ENCODE results near the gene ZNF821.
"Not testable (repeated sequence)": the region's sequence is repeated elsewhere in the genome, so short reads cannot be mapped to it uniquely, and the experiment has no call there.

Gene ZNF821, protein sequence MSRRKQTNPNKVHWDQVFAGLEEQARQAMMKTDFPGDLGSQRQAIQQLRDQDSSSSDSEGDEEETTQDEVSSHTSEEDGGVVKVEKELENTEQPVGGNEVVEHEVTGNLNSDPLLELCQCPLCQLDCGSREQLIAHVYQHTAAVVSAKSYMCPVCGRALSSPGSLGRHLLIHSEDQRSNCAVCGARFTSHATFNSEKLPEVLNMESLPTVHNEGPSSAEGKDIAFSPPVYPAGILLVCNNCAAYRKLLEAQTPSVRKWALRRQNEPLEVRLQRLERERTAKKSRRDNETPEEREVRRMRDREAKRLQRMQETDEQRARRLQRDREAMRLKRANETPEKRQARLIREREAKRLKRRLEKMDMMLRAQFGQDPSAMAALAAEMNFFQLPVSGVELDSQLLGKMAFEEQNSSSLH

DNA sequence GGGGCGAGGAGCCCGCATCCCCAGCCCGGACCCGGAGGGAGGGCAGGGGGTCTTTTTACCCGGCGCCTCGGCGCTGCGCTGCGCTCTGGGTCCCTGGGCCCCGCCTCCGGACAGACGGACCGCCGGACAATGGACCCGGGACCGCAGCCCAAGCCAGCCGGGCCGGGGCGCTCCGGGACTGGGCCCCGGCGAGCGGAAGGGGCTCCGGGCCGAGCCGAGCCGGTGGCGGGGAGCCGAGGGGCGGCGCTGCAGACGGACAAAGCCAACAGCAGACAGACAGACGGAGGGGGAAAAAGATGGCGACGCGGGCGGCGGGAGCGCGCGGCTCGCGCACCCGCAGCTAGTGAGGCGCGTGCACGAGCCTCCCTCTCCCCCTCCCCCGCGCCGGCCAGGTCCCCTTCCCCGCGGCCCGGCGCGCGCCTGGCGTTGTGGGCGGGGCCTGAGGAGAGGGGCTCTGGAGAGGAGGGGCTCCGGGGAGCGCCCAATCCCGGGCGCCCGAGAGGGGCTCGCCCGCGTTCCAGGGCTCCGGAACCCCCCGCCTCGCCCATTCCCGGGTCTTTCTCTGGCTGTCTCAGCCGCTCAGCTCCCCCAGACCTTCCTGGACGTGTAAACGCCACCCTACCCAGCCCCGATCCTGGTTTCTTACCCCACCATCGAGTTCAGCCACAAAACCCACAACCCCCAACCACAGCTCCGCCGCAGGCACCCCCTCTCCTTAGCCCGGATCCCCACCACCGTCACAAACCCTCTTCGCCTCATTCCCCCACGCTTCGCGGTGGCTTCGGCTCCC lies at the start of gene ZNF821:
Gene ZNF821 (minus strand): TSS at position 334 of the 790 bp plus-strand sequence. CDS start 4,236 bp downstream, outside the sequence.
- in situ Hi-C loops (cut with MboI; ENCODE audit: low sequenced_read_pairs), result no loop called here

GRCh38 chr16:71933017-71933416 lies 49.0 kb upstream of the ZNF821 start:
- in situ Hi-C loops (cut with MboI; ENCODE audit: low sequenced_read_pairs), result no loop called here

GRCh38 chr16:71931599-71931998 lies 47.6 kb upstream of the ZNF821 start:
- in situ Hi-C loops (cut with MboI; ENCODE audit: low sequenced_read_pairs), result no loop called here

- in situ Hi-C loops (cut with MboI; ENCODE audit: low sequenced_read_pairs), result no loop called here
Measured at GRCh38 chr16:71931001-71931400, 47.0 kb upstream of the ZNF821 start.

DNA sequence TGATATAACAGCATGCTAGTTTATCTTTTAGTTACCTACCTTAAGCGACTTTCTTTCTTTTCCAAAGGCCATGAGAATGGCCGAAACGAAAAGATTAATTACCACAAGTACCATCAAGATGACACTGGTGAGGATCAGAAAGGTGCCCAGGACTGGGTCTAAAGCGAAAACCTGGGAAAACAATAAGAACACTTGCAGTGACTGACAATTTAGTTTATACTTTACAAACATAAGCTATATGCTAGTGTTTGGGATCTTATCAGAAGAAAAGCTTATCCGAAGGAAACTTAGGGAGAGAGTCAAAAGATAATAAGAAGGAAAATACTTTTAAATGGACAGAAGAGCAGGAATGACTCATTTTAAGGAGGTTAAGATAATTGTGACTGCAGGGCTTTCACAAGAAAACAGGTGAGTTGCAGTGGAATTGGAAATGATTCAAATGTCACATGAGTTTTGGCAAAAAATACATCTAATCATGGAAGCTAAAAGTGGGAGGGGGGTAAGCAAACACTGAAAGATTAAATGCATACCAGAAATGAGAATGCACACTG lies 46.1 kb upstream of the ZNF821 start:
- in situ Hi-C loops (cut with MboI; ENCODE audit: low sequenced_read_pairs), result no loop called here

DNA sequence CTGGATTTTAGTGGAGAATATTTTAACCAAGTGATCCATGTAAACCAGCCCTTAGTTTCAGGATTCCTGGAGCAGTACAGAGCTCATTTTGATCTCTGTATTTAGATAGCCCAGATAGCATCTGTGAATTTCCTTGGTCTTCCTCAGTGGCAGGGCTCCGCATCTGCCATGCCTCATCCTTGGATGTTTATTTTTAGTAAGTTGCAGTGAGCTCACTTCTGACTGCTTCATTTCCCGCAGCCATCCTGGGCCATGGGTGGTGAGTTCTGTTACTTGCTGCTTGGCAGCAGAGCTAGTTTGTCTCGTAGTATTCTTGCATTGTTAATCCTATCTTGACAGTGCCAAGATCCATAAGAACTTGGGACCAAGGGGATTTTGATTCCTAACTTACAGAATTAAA lies 45.1 kb upstream of the ZNF821 start:
- in situ Hi-C loops (cut with MboI; ENCODE audit: low sequenced_read_pairs), result no loop called here

- in situ Hi-C loops (cut with MboI; ENCODE audit: low sequenced_read_pairs), result no loop called here
Measured at GRCh38 chr16:71927787-71928186, 43.8 kb upstream of the ZNF821 start.

GRCh38 chr16:71927383-71927782 lies 43.4 kb upstream of the ZNF821 start:
- in situ Hi-C loops (cut with MboI; ENCODE audit: low sequenced_read_pairs), result no loop called here

DNA sequence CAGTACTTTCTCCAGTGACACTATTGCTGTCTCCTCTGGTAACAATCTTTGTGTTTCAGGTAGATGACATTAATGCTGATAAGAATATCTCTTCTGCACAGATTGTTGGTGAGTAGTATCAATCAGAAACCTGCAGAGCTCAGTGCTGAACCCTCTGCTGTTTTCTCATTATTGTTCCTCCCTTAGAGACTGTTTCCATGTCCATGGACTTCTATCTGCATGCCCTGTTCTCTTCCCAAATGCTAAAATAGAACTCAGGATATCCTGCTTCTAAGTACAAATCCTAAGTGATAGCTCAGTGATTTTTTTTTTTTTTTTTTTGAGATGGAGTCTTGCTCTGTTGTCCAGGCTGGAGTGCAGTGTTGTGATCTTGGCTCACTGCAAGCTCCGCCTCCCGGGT lies 40.7 kb upstream of the ZNF821 start:
- in situ Hi-C loops (cut with MboI; ENCODE audit: low sequenced_read_pairs), result no loop called here

DNA sequence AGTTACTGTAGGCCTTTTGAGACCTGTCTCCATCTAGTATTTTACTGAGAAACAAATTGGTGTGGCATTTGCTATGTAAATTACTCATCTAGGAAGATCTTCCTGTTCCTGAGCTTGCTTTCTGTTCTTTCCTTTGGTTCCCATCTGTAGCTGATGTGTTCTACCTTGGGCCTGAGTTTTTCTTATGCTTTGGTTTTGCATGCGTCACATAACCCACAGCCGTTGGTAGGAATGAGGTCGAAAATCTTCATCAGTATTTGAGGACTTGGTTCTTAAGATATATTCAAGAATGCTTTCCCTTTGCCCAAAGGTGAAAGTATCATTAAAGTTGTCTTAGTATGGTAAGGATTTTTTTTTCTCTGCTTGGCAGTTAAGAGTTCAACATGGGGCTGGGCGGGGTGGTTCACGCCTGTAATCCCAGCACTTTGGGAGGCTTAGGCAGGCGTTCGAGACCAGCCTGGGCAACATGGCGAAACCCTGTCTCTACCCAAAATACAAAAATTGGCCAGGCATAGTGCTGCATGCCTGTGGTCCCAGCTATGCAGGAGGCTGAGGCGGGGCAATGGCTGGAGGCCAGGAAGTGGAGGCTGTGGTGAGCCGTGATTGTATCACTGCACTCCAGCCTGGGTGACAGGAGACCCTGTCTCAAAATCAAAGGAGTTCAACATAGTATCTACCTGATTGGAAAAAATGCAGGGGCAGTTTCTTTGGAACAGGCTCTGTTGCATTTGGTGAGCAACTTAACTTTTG lies 40.1 kb upstream of the ZNF821 start:
- in situ Hi-C loops (cut with MboI; ENCODE audit: low sequenced_read_pairs), result no loop called here

DNA sequence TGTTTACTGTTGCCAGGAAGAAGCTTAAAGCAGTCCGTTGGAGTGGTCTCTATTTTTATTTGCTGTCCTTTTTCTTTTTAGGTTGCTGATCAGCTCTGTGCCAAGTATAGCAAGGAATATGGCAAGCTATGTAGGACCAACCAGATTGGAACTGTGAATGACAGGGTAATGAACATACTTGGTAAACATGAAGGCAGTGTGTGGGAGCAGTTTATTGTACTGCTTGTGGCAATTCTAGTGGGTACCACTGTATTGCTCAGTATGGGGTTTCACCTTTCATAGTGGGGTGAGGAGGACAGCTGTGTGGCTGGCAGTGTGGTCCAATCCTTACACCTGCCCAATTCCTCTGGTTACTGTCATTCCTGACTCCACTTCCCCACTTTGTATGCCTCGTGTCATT lies 36.7 kb upstream of the ZNF821 start:
- in situ Hi-C loops (cut with MboI; ENCODE audit: low sequenced_read_pairs), result no loop called here

GRCh38 chr16:71919035-71919434 lies 35.1 kb upstream of the ZNF821 start:
- in situ Hi-C loops (cut with MboI; ENCODE audit: low sequenced_read_pairs), result no loop called here

- in situ Hi-C loops (cut with MboI; ENCODE audit: low sequenced_read_pairs), result no loop called here
Measured at GRCh38 chr16:71917900-71918299, 33.9 kb upstream of the ZNF821 start.

DNA sequence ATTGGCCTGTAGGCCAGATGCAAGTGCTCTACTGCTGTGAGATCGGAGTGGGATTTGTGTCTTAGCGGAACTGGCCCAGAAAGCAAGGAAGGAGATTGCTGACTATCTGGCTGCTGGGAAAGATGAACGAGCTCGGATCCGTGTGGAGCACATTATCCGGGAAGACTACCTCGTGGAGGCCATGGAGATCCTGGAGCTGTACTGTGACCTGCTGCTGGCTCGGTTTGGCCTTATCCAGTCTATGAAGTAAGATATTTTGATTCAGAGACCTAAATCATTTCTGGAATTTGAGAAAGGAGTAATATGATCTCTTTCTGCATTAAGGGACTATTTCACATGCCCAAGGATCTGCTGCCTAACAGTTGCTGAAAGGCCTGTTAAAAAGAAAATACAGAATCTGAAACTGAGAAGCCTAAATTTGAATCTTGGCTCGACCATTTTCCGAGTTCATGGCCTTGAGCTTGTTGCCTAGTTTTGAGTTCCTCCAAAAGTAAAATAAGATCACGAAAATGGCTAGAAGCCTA lies 32.5 kb upstream of the ZNF821 start:
- in situ Hi-C loops (cut with MboI; ENCODE audit: low sequenced_read_pairs), result no loop called here

GRCh38 chr16:71915350-71915749 lies 31.4 kb upstream of the ZNF821 start:
- in situ Hi-C loops (cut with MboI; ENCODE audit: low sequenced_read_pairs), result no loop called here

DNA sequence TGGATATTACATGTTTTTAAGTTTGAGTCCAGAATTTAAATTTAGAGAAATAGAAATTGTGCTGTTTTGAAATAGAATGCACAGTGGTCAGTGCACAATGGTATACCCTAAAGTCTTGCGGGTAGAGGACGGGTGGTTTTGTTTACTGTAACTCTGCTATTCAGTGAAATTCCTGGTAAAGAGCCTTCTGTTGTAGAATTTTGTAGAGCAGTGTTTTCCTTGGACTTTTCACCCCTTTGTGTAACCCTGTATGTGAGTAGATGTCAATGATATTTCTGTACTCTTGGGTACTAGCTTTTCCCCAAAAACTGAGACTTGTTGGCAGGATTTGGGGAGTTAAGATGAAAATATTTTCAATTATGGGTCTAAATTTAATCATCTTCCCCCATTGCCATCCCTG lies 30.8 kb upstream of the ZNF821 start:
- in situ Hi-C loops (cut with MboI; ENCODE audit: low sequenced_read_pairs), result no loop called here

DNA sequence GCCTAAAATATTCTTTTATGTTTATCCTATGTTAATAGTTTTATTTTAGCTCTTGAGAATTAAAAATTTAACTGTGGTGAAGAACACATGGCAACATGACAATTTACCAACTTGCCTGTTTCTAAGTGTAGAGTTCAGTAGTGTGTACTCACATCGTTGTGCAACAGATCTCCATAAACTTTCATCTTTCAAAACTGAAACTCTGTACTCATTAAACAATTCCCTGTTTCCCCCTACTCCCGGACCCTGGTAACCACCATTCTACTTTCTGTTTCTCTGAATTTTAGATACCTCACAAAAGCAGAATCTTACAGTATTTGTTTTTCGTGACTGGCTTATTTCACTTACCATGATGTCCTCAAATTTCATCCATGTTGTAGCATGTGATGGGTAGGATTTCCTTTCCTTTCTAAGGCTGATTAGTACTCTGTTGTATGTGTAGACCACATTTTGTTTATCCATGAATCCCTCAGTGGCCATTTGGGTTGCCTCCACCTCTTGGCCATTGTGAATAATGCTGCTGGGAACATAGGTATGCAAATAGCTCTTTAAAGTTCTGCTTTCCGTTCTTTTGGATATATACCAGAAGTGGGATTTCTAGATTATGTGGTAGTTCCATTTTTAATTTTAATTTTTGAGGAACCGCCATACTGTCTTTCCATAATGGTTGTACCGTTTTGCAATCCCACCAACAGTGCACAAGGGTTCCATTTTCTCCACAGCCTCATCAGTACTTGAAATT lies 28.7 kb upstream of the ZNF821 start:
- in situ Hi-C loops (cut with MboI; ENCODE audit: low sequenced_read_pairs), result no loop called here

DNA sequence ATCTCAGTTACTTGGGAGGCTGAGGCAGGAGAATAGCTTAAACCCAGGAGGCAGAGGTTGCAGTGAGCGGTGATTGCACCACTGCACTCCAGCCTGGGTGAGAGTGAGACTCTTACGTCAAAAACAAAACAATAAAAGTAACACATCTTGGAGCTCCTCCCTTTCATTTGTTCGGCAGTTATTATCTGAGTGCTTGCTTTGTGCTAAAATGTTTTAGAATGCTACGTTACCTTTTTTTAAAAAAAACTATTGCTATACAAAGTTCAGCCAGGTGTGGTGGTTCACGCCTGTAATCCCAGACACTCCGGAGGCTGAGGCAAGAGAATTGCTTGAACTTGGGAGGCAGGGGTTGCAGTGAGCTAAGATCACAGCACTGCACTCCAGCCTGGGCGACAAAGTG lies 27.1 kb upstream of the ZNF821 start:
- in situ Hi-C loops (cut with MboI; ENCODE audit: low sequenced_read_pairs), result no loop called here

- in situ Hi-C loops (cut with MboI; ENCODE audit: low sequenced_read_pairs), result not testable (repeated sequence)
Measured at GRCh38 chr16:71905765-71906164, 21.8 kb upstream of the ZNF821 start.

DNA sequence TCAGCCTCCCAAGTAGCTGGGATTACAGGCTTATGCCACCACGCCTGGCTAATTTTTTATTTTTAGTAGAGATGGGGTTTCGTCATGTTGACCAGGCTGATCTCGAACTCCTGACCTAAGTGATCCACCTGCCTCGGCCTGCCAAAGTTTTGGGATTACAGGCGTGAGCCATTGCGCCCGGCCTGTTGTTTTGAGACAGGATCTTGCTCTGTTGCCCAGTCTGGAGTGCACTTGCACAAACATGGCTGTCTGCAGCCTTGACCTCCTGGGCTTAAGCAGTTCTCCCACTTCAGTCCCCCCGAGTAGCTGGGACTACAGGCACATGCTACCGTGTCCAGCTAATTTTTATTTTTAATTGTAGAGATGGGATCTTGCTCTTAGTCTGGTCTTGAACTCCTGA lies 20.3 kb upstream of the ZNF821 start:
- in situ Hi-C loops (cut with MboI; ENCODE audit: low sequenced_read_pairs), result no loop called here
